Mononuclear cell (primary cell): ENCODE data around the gene TRPM3. TPM values are rescaled to one million over a fixed set of nuclear protein-coding genes. Genes with fewer than 3 reads are reported as not detected.
"Not testable (repeated sequence)": the region's sequence is repeated elsewhere in the genome, so short reads cannot be mapped to it uniquely, and the experiment has no call there.

ENCODE experiments used
- H3K27me3 ChIP-seq: 2 replicates; pipeline ENCODE4 v1.6.0; 2011; ENCODE audit warnings: low read length, control low read depth; ENCODE audit not compliant: insufficient read depth
- H3K4me1 ChIP-seq: 2 replicates; pipeline ENCODE4 v1.5.1; 2011; ENCODE audit warnings: mild to moderate bottlenecking, low read length, control low read depth; ENCODE audit not compliant: insufficient read depth
- H3K4me3 ChIP-seq: 2 replicates; pipeline ENCODE4 v1.5.1; 2011; ENCODE audit warnings: mild to moderate bottlenecking, low read length, moderate library complexity
- H3K9me3 ChIP-seq: 2 replicates; pipeline ENCODE4 v1.5.1; 2011; ENCODE audit warnings: low read depth, mild to moderate bottlenecking, control low read depth, low read length
- total RNA-seq: library from RNA; depleted of rRNA; stranded (reverse); fragments of >200 nt; gene quantifications from one replicate; pipeline ENCODE4 v1.2.3, GENCODE V29; 2012

Gene TRPM3
- total RNA-seq, 1 donor, result not detected

- Histone ChIP-seq H3K9me3 (no peaks in the 10 kb centered on the region), H3K4me3 (no peak overlapping the region), H3K4me1 (no peaks in the 10 kb centered on the region), H3K27me3 (no peaks in the 10 kb centered on the region)
These were observed 444.2 kb downstream of the TRPM3 start for GRCh38 chr9:70677055-70677735.

- Histone ChIP-seq H3K9me3 (no peaks in the 10 kb centered on the region), H3K4me3 (no peak overlapping the region), H3K27me3 (no peaks in the 10 kb centered on the region), H3K4me1 (no peaks in the 10 kb centered on the region)
These were observed 445.5 kb downstream of the TRPM3 start for GRCh38 chr9:70675868-70676370.

- Histone ChIP-seq H3K9me3 (no peaks in the 10 kb centered on the region), H3K27me3 (no peaks in the 10 kb centered on the region), H3K4me3 (no peak overlapping the region), H3K4me1 (no peaks in the 10 kb centered on the region)
These were observed 447.6 kb downstream of the TRPM3 start for GRCh38 chr9:70673844-70674243.

GRCh38 chr9:70672161-70672649 is 449.2 kb downstream of the TRPM3 start:
- Histone ChIP-seq H3K9me3 (no peaks in the 10 kb centered on the region), H3K27me3 (no peaks in the 10 kb centered on the region), H3K4me1 (no peaks in the 10 kb centered on the region), H3K4me3 (no peak overlapping the region)

GRCh38 chr9:70668751-70669150 is 452.7 kb downstream of the TRPM3 start:
- H3K4me1 ChIP-seq, result no peaks in the 10 kb centered on the region
- H3K9me3 ChIP-seq, result no peaks in the 10 kb centered on the region
- no peak overlapping the region for H3K4me3 ChIP-seq
- H3K27me3 ChIP-seq, result no peaks in the 10 kb centered on the region

GRCh38 chr9:70658765-70659164 is 462.7 kb downstream of the TRPM3 start:
- Histone ChIP-seq H3K9me3 (peaks cover 8% of the 10 kb centered on the region), H3K4me1 (no peaks in the 10 kb centered on the region), H3K27me3 (no peaks in the 10 kb centered on the region), H3K4me3 (no peak overlapping the region)

GRCh38 chr9:70656281-70656680 is 465.1 kb downstream of the TRPM3 start:
- peaks cover 8% of the 10 kb centered on the region for H3K9me3 ChIP-seq
- H3K27me3 ChIP-seq, result no peaks in the 10 kb centered on the region
- H3K4me3 ChIP-seq, result no peak overlapping the region
- no peaks in the 10 kb centered on the region for H3K4me1 ChIP-seq

GRCh38 chr9:70654144-70654543 is 467.3 kb downstream of the TRPM3 start:
- Histone ChIP-seq H3K4me3 (no peak overlapping the region), H3K9me3 (peaks cover 6% of the 10 kb centered on the region), H3K27me3 (no peaks in the 10 kb centered on the region), H3K4me1 (no peaks in the 10 kb centered on the region)

- H3K4me1 ChIP-seq, H3K9me3 ChIP-seq, H3K4me3 ChIP-seq, H3K27me3 ChIP-seq: not testable (repeated sequence)
These were observed 476.8 kb downstream of the TRPM3 start for GRCh38 chr9:70644627-70645026.

GRCh38 chr9:70642341-70642740 is 479.1 kb downstream of the TRPM3 start:
- H3K4me1 ChIP-seq, result no peaks in the 10 kb centered on the region
- no peak overlapping the region for H3K4me3 ChIP-seq
- no peaks in the 10 kb centered on the region for H3K27me3 ChIP-seq
- H3K9me3 ChIP-seq, result no peaks in the 10 kb centered on the region

- Histone ChIP-seq H3K9me3 (no peaks in the 10 kb centered on the region), H3K27me3 (no peaks in the 10 kb centered on the region), H3K4me3 (no peak overlapping the region), H3K4me1 (no peaks in the 10 kb centered on the region)
These were observed 479.8 kb downstream of the TRPM3 start for GRCh38 chr9:70641631-70642030.

- no peak overlapping the region for H3K4me3 ChIP-seq
- H3K27me3 ChIP-seq, result no peaks in the 10 kb centered on the region
- no peaks in the 10 kb centered on the region for H3K4me1 ChIP-seq
- no peaks in the 10 kb centered on the region for H3K9me3 ChIP-seq
These were observed 480.4 kb downstream of the TRPM3 start for GRCh38 chr9:70641031-70641430.

- Histone ChIP-seq H3K27me3 (no peaks in the 10 kb centered on the region), H3K9me3 (no peaks in the 10 kb centered on the region), H3K4me3 (no peak overlapping the region), H3K4me1 (no peaks in the 10 kb centered on the region)
These were observed 481.3 kb downstream of the TRPM3 start for GRCh38 chr9:70639853-70640814.

GRCh38 chr9:70635790-70636189 is 485.6 kb downstream of the TRPM3 start:
- H3K9me3 ChIP-seq, result no peaks in the 10 kb centered on the region
- no peak overlapping the region for H3K4me3 ChIP-seq
- H3K4me1 ChIP-seq, result no peaks in the 10 kb centered on the region
- no peaks in the 10 kb centered on the region for H3K27me3 ChIP-seq

- Histone ChIP-seq H3K4me3 (no peak overlapping the region), H3K4me1 (no peaks in the 10 kb centered on the region), H3K27me3 (no peaks in the 10 kb centered on the region), H3K9me3 (no peaks in the 10 kb centered on the region)
These were observed 486.7 kb downstream of the TRPM3 start for GRCh38 chr9:70634696-70635095.
